HepG2 (cell line): ENCODE measurements around the gene MSMP. TPM values are rescaled to one million over a fixed set of nuclear protein-coding genes. Genes with fewer than 3 reads are reported as not detected.

Experiments
- ATAC-seq: fragments of 200-7000 bp; cut with Tn5 transposase; 3 replicates; pipeline ENCODE4 v1.9.1; 2020; ENCODE audit warnings: mild to moderate bottlenecking, moderate library complexity
- BruUV-seq: library from RNA; stranded (reverse); fragments of 400-500 nt; replicated peaks from 2 replicates; lab custom pipeline; 2021; lab: Mats Ljungman, UMichigan
- CTCF ChIA-PET: fragments of 300-600 bp; formaldehyde crosslinking; extraction: SDS; loops from one replicate; lab custom pipeline; 2021; ENCODE audit warnings: low total read pairs, inconsistent platforms, low intra/inter-chr PET ratio; lab: Yijun Ruan, JAX
- POLR2A ChIA-PET: fragments of 350-600 bp; sonication (Branson Sonifier 250); formaldehyde crosslinking; loops from one replicate; lab custom pipeline; 2020; ENCODE audit warnings: antibody characterized with exemption, inconsistent platforms; lab: Yijun Ruan, JAX
- DNase-seq: peaks from one replicate; pipeline ENCODE4 v3.0.0-alpha.2; 2015; ENCODE audit warnings: low spot score
- FAIRE-seq: peaks from 3 replicates; lab custom pipeline; 2011; peaks lifted over from hg19 to GRCh38; lab: Jason Lieb, UNC
- H2AFZ ChIP-seq: one replicate; pipeline ENCODE4 v1.6.1; 2011; ENCODE audit warnings: low read length, inconsistent platforms
- H3K27ac ChIP-seq: fragments of 300-600 bp; 3 replicates; pipeline ENCODE4 v1.8.0; 2011; ENCODE audit warnings: mixed run types, mild to moderate bottlenecking, mixed read lengths, low read length, inconsistent platforms; ENCODE audit not compliant: insufficient read depth; ENCODE audit errors: extremely low read length
- H3K27me3 ChIP-seq, 2 experiments: fragments of 200-600 bp in 1 of 2; 2 replicates in 1 of 2; 3 replicates in 1 of 2; pipeline versions ENCODE4 v1.6.0 to v1.8.0; 2011; ENCODE audit warnings: low read length in 2 of 2, mild to moderate bottlenecking in 2 of 2, moderate library complexity in 2 of 2, inconsistent platforms in 1 of 2; ENCODE audit not compliant: insufficient read depth in 2 of 2, control insufficient read depth in 1 of 2
- H3K36me3 ChIP-seq, 2 experiments: fragments of 200-600 bp in 1 of 2; replicated peaks in 1 of 2; 2 replicates in 1 of 2; 3 replicates in 1 of 2; pipeline versions ENCODE4 v1.5.1 to v1.8.0; 2011; ENCODE audit warnings: low read length in 2 of 2, inconsistent platforms in 1 of 2; ENCODE audit not compliant: insufficient read depth in 2 of 2, control insufficient read depth in 1 of 2
- H3K4me1 ChIP-seq: 2 replicates; pipeline ENCODE4 v1.5.1; 2012; ENCODE audit warnings: low read length, inconsistent platforms; ENCODE audit not compliant: insufficient read depth
- H3K4me2 ChIP-seq: 2 replicates; pipeline ENCODE4 v1.6.0; 2011; ENCODE audit warnings: low read depth, low read length, inconsistent platforms
- H3K4me3 ChIP-seq, 3 experiments: fragments of 200-600 bp in 1 of 3; sonication (generic), shearing (Covaris generic) in 1 of 3; replicated peaks in 1 of 3; 2 replicates each; pipeline ENCODE4 v1.5.1; 2011 to 2016; ENCODE audit warnings: low read length in 3 of 3, inconsistent platforms in 2 of 3, low read depth in 2 of 3, mild to moderate bottlenecking in 2 of 3, control low read depth in 1 of 3, mixed read lengths in 1 of 3; ENCODE audit not compliant: insufficient read depth in 1 of 3
- H3K79me2 ChIP-seq: one replicate; pipeline ENCODE4 v1.6.1; 2011; ENCODE audit warnings: low read length, inconsistent platforms; ENCODE audit not compliant: insufficient read depth
- H3K9ac ChIP-seq: 2 replicates; pipeline ENCODE4 v1.6.0; 2011; ENCODE audit warnings: mild to moderate bottlenecking, low read depth, low read length, inconsistent platforms; ENCODE audit not compliant: insufficient read depth
- H3K9me3 ChIP-seq: 2 replicates; pipeline ENCODE4 v1.5.1; 2012; ENCODE audit warnings: mild to moderate bottlenecking, low read length
- H4K20me1 ChIP-seq: 2 replicates; pipeline ENCODE4 v1.6.0; 2011; ENCODE audit warnings: inconsistent platforms, mild to moderate bottlenecking, low read length, moderate library complexity; ENCODE audit not compliant: insufficient read depth
- ADNP ChIP-seq: sonication (generic); formaldehyde crosslinking; IDR thresholded peaks from 2 replicates; pipeline ENCODE4 v1.4.0; 2020; ENCODE audit warnings: missing genetic modification reagents
- AKAP8 ChIP-seq: sonication (generic); formaldehyde crosslinking; IDR thresholded peaks from 2 replicates; pipeline ENCODE4 v1.5.1; 2020; ENCODE audit warnings: mild to moderate bottlenecking, missing genetic modification reagents
- ATF7-NPFF ChIP-seq: sonication (generic); formaldehyde crosslinking; IDR thresholded peaks from 2 replicates; pipeline ENCODE4 v1.8.1; 2023; ENCODE audit warnings: mild to moderate bottlenecking, low read depth, missing genetic modification reagents, moderate library complexity
- FOXM1 ChIP-seq: sonication (generic); formaldehyde crosslinking; IDR thresholded peaks from 2 replicates; pipeline ENCODE4 v1.5.0; 2020; ENCODE audit warnings: missing genetic modification reagents
- GFI1 ChIP-seq: sonication (generic); formaldehyde crosslinking; IDR thresholded peaks from 2 replicates; pipeline ENCODE4 v1.5.0; 2020; ENCODE audit warnings: missing genetic modification reagents, mild to moderate bottlenecking, borderline replicate concordance
- GRHL1 ChIP-seq: sonication (generic); formaldehyde crosslinking; conservative IDR thresholded peaks from 2 replicates; pipeline ENCODE4 v1.8.0; 2022; ENCODE audit warnings: missing genetic modification reagents
- JARID2 ChIP-seq: sonication (generic); formaldehyde crosslinking; IDR thresholded peaks from 2 replicates; pipeline ENCODE4 v1.8.1; 2023; ENCODE audit warnings: missing genetic modification reagents, inconsistent platforms; ENCODE audit not compliant: insufficient replicate concordance
- NR2F2 ChIP-seq: IDR thresholded peaks from 2 replicates; pipeline ENCODE4 v1.6.1; 2012; ENCODE audit warnings: low read depth, inconsistent platforms, borderline replicate concordance
- POLR2AphosphoS2 ChIP-seq: IDR thresholded peaks from 2 replicates; pipeline ENCODE4 v1.6.1; 2011; ENCODE audit warnings: low read depth, low read length, improper control_type of control experiment
- RNF219 ChIP-seq: sonication (generic); formaldehyde crosslinking; IDR thresholded peaks from 2 replicates; pipeline ENCODE4 v1.5.0; 2020; ENCODE audit warnings: mild to moderate bottlenecking, missing genetic modification reagents
- SALL2 ChIP-seq: sonication (generic); formaldehyde crosslinking; IDR thresholded peaks from 2 replicates; pipeline ENCODE4 v1.8.1; 2023; ENCODE audit warnings: mild to moderate bottlenecking, missing genetic modification reagents, inconsistent platforms
- TEAD3 ChIP-seq: optimal IDR thresholded peaks from 2 replicates; pipeline ENCODE3; 2016; ENCODE audit warnings: borderline replicate concordance
- ZNF251 ChIP-seq: sonication (generic); formaldehyde crosslinking; IDR thresholded peaks from 2 replicates; pipeline ENCODE4 v1.9.0; 2021; ENCODE audit warnings: mild to moderate bottlenecking, missing genetic modification reagents
- ZNF557 ChIP-seq: sonication (generic); formaldehyde crosslinking; IDR thresholded peaks from 2 replicates; pipeline ENCODE4 v1.4.0; 2020; ENCODE audit warnings: missing genetic modification reagents
- ZNF577 ChIP-seq: sonication (generic); formaldehyde crosslinking; IDR thresholded peaks from 2 replicates; pipeline ENCODE4 v1.4.0; 2020; ENCODE audit warnings: mild to moderate bottlenecking, low read depth, missing genetic modification reagents, borderline replicate concordance
- ZNF670 ChIP-seq: sonication (generic); formaldehyde crosslinking; IDR thresholded peaks from 2 replicates; pipeline ENCODE4 v1.8.0; 2022; ENCODE audit warnings: mild to moderate bottlenecking, missing genetic modification reagents, borderline replicate concordance
- ZNF678 ChIP-seq: sonication (generic); formaldehyde crosslinking; IDR thresholded peaks from 2 replicates; pipeline ENCODE4 v1.4.0; 2020; ENCODE audit warnings: mild to moderate bottlenecking, missing genetic modification reagents
- ZNF761 ChIP-seq: sonication (generic); formaldehyde crosslinking; conservative IDR thresholded peaks from 2 replicates; pipeline ENCODE4 v1.4.0; 2020; ENCODE audit warnings: mild to moderate bottlenecking, missing genetic modification reagents
- ZNF883 ChIP-seq: sonication (generic); formaldehyde crosslinking; IDR thresholded peaks from 2 replicates; pipeline ENCODE4 v1.5.1; 2020; ENCODE audit warnings: mild to moderate bottlenecking, missing genetic modification reagents; ENCODE audit errors: not compliant biosample characterization
- WGBS: methylation state at CpG from one replicate; pipeline ENCODE4 v1.1.6; 2017; ENCODE audit warnings: low lambda C conversion rate; 5-methylcytosine and 5-hydroxymethylcytosine counted together
- in situ Hi-C: cut with HindIII; loops from 2 replicates; pipeline ENCODE4 v1.10.0; 2017; ENCODE audit warnings: low pct_unique_long_range_greater_than_20kb; ENCODE audit not compliant: extremely low pct_ligation_motif_present
- intact Hi-C: fragments of 100-400 bp; cut with micrococcal nuclease; formaldehyde crosslinking; loops from one replicate; pipeline ENCODE4 v1.10.0; 2022; ENCODE audit not compliant: unreplicated experiment
- polyA plus RNA-seq, 8 experiments: library from polyadenylated mRNA; depleted of rRNA in 3 of 8; stranded (reverse) in 7 of 8; unstranded in 1 of 8; fragments of >200 nt; fragmentation: Illumina TruSeq in 4 of 8; extraction: Trizol in 4 of 8; gene quantifications; 2 replicates each; pipeline versions ENCODE4 v1.2.1 to v1.2.3, GENCODE V29; 2011 to 2016; ENCODE audit warnings: low read depth in 4 of 8, missing spikeins in 1 of 8, mixed read lengths in 1 of 8; ENCODE audit not compliant: insufficient read depth in 1 of 8
- total RNA-seq, 5 experiments: library from RNA; depleted of rRNA; stranded (reverse); fragments of >200 nt; fragmentation: Illumina TruSeq; extraction: Trizol; gene quantifications; 2 replicates each; pipeline ENCODE4 v1.2.3, GENCODE V29; 2016; ENCODE audit warnings: low read depth in 1 of 5

The MSMP gene
- total and polyA plus RNA-seq, 2 of the 13 experiments (the other 11 are each of a cell fraction or from before 2014, with no cell fraction given): 0.24 to 0.46 TPM

DNA sequence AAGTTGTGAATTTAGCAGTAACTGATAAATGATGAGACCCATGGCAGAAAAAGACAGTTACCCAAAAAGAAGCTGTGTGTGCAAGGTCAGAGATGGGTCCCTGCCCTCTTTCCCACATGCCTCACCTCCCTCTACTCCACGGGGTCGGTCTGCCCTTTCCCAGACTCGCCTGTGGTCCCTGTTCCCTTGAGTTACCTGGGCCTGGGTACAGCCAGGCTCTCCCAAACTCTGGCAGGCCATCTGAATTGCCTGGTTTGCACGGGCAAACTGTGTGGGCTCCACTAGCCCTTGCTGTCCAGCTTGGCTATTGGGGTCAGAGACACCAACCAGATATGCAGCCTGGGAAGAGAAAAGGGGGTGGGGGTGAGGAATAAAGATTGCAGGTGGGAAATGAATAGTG is 45.9 kb downstream of the MSMP start (continued):
- TF ChIP-seq ZNF251 (CRISPR knock-in tag) (no peak), RNF219 (no peak), NR2F2 (no peak), ADNP (CRISPR knock-in tag) (no peak), ATF7-NPFF (CRISPR knock-in tag) (no peak)

- Histone ChIP-seq H4K20me1 (no peaks in the 10 kb centered on the region), H3K4me2 (no peak overlapping the region), H3K4me1 (no peaks in the 10 kb centered on the region), H3K79me2 (no peaks in the 10 kb centered on the region), H3K9ac (no peak overlapping the region), H3K27ac (no peak overlapping the region), H3K36me3 (peaks cover 58 to 92% of the 10 kb centered on the region in 2 experiments), H2AFZ (no peak overlapping the region), H3K9me3 (no peaks in the 10 kb centered on the region), H3K4me3 (no peak overlapping the region), H3K27me3 (no peaks in the 10 kb centered on the region)
- in situ Hi-C loops: no loop called here
- BruUV-seq: no TSS peak
- WGBS: 97% methylated on average over 10 of the region's 10 CpGs
- intact Hi-C loops: no loop called here
- no peak for FAIRE-seq
- ChIA-PET POLR2A (interaction anchor here (1.9 kb wide), 1 partner anchor 21 kb away, joined by 5 read pairs; no protein-coding TSS in a partner anchor), CTCF (no interaction called here)
- ATAC-seq: no peak
- no peak for DNase-seq
- no peak for TF ChIP-seq GFI1 (CRISPR knock-in tag)
- TF ChIP-seq AKAP8 (CRISPR knock-in tag): no peak
- no peak for TF ChIP-seq ZNF883 (CRISPR knock-in tag)
- no peak for TF ChIP-seq ZNF577 (CRISPR knock-in tag)
- TF ChIP-seq POLR2AphosphoS2: no peak
- TF ChIP-seq ZNF761 (CRISPR knock-in tag): no peak
- TF ChIP-seq TEAD3 (CRISPR knock-in tag): no peak
- TF ChIP-seq FOXM1 (CRISPR knock-in tag): no peak
- TF ChIP-seq ZNF670: no peak
- TF ChIP-seq ZNF557 (CRISPR knock-in tag): no peak
- TF ChIP-seq ZNF678 (CRISPR knock-in tag): no peak
- no peak for TF ChIP-seq GRHL1 (CRISPR knock-in tag)
- no peak for TF ChIP-seq SALL2 (CRISPR knock-in tag)
- no peak for TF ChIP-seq JARID2 (CRISPR knock-in tag)
Observed at GRCh38 chr9:35706951-35707350, 47.1 kb downstream of the MSMP start.
